H9 (cell line): Measurements from ENCODE around the gene MX2. TPM values are rescaled to one million over a fixed set of nuclear protein-coding genes. Genes with fewer than 3 reads are reported as not detected.

Experiments
- DNase-seq: peaks from one replicate; pipeline ENCODE4 v3.0.0-alpha.2; 2017
- H2AFZ ChIP-seq: one replicate; pipeline ENCODE4 v1.6.1; 2013; ENCODE audit warnings: mild to moderate bottlenecking, low read length, control low read depth, moderate library complexity
- H2AK5ac ChIP-seq: 2 replicates; pipeline ENCODE4 v1.6.1; 2013; ENCODE audit warnings: low read length, control low read depth, mixed read lengths; ENCODE audit not compliant: insufficient read length
- H2BK120ac ChIP-seq: one replicate; pipeline ENCODE4 v1.6.1; 2013; ENCODE audit warnings: low read depth, mild to moderate bottlenecking, low read length, control low read depth, inconsistent platforms; ENCODE audit not compliant: poor library complexity, severe bottlenecking
- H2BK12ac ChIP-seq: 2 replicates; pipeline ENCODE4 v1.6.1; 2013; ENCODE audit warnings: low read length, control low read depth, mixed read lengths, low read depth; ENCODE audit not compliant: insufficient read length
- H2BK15ac ChIP-seq: 2 replicates; pipeline ENCODE4 v1.6.1; 2013; ENCODE audit warnings: low read depth, low read length, control low read depth
- H2BK20ac ChIP-seq: one replicate; pipeline ENCODE4 v1.6.1; 2013; ENCODE audit warnings: low read depth, mild to moderate bottlenecking, low read length, control low read depth, inconsistent platforms; ENCODE audit not compliant: poor library complexity, severe bottlenecking
- H2BK5ac ChIP-seq: 2 replicates; pipeline ENCODE4 v1.6.1; 2013; ENCODE audit warnings: low read length, control low read depth, mixed read lengths; ENCODE audit not compliant: insufficient read length
- H3K14ac ChIP-seq: 2 replicates; pipeline ENCODE4 v1.6.1; 2013; ENCODE audit warnings: low read length, control low read depth; ENCODE audit not compliant: insufficient read depth
- H3K18ac ChIP-seq: 2 replicates; pipeline ENCODE4 v1.6.1; 2013; ENCODE audit warnings: low read depth, mild to moderate bottlenecking, mixed read lengths, low read length, control low read depth; ENCODE audit not compliant: insufficient read length
- H3K23ac ChIP-seq: 2 replicates; pipeline ENCODE4 v1.6.1; 2013; ENCODE audit warnings: low read length, control low read depth, mixed read lengths, low read depth; ENCODE audit not compliant: insufficient read length
- H3K23me2 ChIP-seq: 2 replicates; pipeline ENCODE4 v1.6.1; 2013; ENCODE audit warnings: low read depth, mild to moderate bottlenecking, mixed read lengths, low read length, control low read depth; ENCODE audit not compliant: insufficient read length, poor library complexity, severe bottlenecking
- H3K27ac ChIP-seq: 2 replicates; pipeline ENCODE4 v1.5.1; 2013; ENCODE audit warnings: low read length, control low read depth, mixed read lengths, low read depth; ENCODE audit not compliant: insufficient read length
- H3K27me3 ChIP-seq: 2 replicates; pipeline ENCODE4 v1.6.1; 2013; ENCODE audit warnings: low read length, control low read depth, inconsistent platforms; ENCODE audit not compliant: insufficient read depth
- H3K4ac ChIP-seq: 2 replicates; pipeline ENCODE4 v1.6.1; 2013; ENCODE audit warnings: low read depth, mild to moderate bottlenecking, control low read depth, inconsistent platforms, low read length, moderate library complexity
- H3K4me1 ChIP-seq: 2 replicates; pipeline ENCODE4 v1.6.1; 2013; ENCODE audit warnings: low read length, control low read depth, inconsistent platforms; ENCODE audit not compliant: insufficient read depth
- H3K4me2 ChIP-seq: 2 replicates; pipeline ENCODE4 v1.6.1; 2013; ENCODE audit warnings: low read length, control low read depth, mixed read lengths; ENCODE audit not compliant: insufficient read length, insufficient read depth
- H3K56ac ChIP-seq: 2 replicates; pipeline ENCODE4 v1.6.1; 2013; ENCODE audit warnings: low read depth, mild to moderate bottlenecking, mixed read lengths, low read length, control low read depth; ENCODE audit not compliant: insufficient read length
- H3K79me1 ChIP-seq: 2 replicates; pipeline ENCODE4 v1.6.1; 2013; ENCODE audit warnings: low read depth, mild to moderate bottlenecking, moderate library complexity, low read length, control low read depth, inconsistent platforms; ENCODE audit not compliant: insufficient read depth, poor library complexity, severe bottlenecking
- H3K79me2 ChIP-seq: 2 replicates; pipeline ENCODE4 v1.6.1; 2013; ENCODE audit warnings: low read length, control low read depth, inconsistent platforms; ENCODE audit not compliant: insufficient read depth
- H3K9ac ChIP-seq: 2 replicates; pipeline ENCODE4 v1.6.1; 2013; ENCODE audit warnings: low read length, control low read depth, mixed read lengths; ENCODE audit not compliant: insufficient read length; ENCODE audit errors: extremely low read depth
- H3K9me3 ChIP-seq: one replicate; pipeline ENCODE4 v1.6.1; 2013; ENCODE audit warnings: low read depth, low read length, inconsistent platforms; ENCODE audit not compliant: control insufficient read depth
- H3T11ph ChIP-seq: one replicate; pipeline ENCODE4 v1.6.1; 2013; ENCODE audit warnings: mild to moderate bottlenecking, low read length, control low read depth, inconsistent platforms
- H4K20me1 ChIP-seq: one replicate; pipeline ENCODE4 v1.6.1; 2013; ENCODE audit not compliant: control insufficient read depth, insufficient read length, insufficient read depth
- H4K5ac ChIP-seq: 2 replicates; pipeline ENCODE4 v1.6.1; 2013; ENCODE audit warnings: low read depth, mild to moderate bottlenecking, mixed read lengths, low read length, control low read depth; ENCODE audit not compliant: insufficient read length
- H4K8ac ChIP-seq: replicated peaks from 2 replicates; pipeline ENCODE4 v1.6.1; 2013; ENCODE audit warnings: low read length, control low read depth, mixed read lengths, low read depth; ENCODE audit not compliant: insufficient read length
- H4K91ac ChIP-seq: 2 replicates; pipeline ENCODE4 v1.6.1; 2013; ENCODE audit warnings: low read depth, mild to moderate bottlenecking, moderate library complexity, mixed read lengths, low read length, control low read depth; ENCODE audit not compliant: insufficient read length
- H3K27ac Mint-ChIP-seq, 3 experiments: 2 replicates in 2 of 3; 3 replicates in 1 of 3; pipeline ENCODE4 v1.8.0; 2020 to 2021; ENCODE audit warnings: mixed read lengths in 3 of 3, mild to moderate bottlenecking in 1 of 3, moderate library complexity in 1 of 3
- H3K27me3 Mint-ChIP-seq: 2 replicates; pipeline ENCODE4 v1.8.0; 2021; ENCODE audit warnings: low read depth, mild to moderate bottlenecking, moderate library complexity, mixed read lengths
- H3K36me3 Mint-ChIP-seq, 3 experiments: 2 replicates in 2 of 3; 3 replicates in 1 of 3; pipeline ENCODE4 v1.8.0; 2020 to 2021; ENCODE audit warnings: low read depth in 3 of 3, mixed read lengths in 3 of 3; ENCODE audit not compliant: insufficient read depth in 1 of 3
- H3K4me1 Mint-ChIP-seq, 2 experiments: 2 replicates each; pipeline ENCODE4 v1.8.0; 2020; ENCODE audit warnings: mixed read lengths in 2 of 2
- H3K4me3 Mint-ChIP-seq, 2 experiments: 2 replicates in 1 of 2; 3 replicates in 1 of 2; pipeline ENCODE4 v1.8.0; 2020 to 2021; ENCODE audit warnings: mild to moderate bottlenecking in 2 of 2, mixed read lengths in 2 of 2, moderate library complexity in 1 of 2
- H3K9me3 Mint-ChIP-seq, 2 experiments: 2 replicates in 1 of 2; 3 replicates in 1 of 2; pipeline ENCODE4 v1.8.0; 2020; ENCODE audit warnings: mild to moderate bottlenecking in 2 of 2, mixed read lengths in 2 of 2, moderate library complexity in 1 of 2
- WGBS: extraction: QIAGEN DNeasy Blood & Tissue Kit; methylation state at CpG from one replicate; pipeline ENCODE4 v1.1.7; 2013; ENCODE audit warnings: missing lambda C conversion rate, low lambda C conversion rate, mixed read lengths; ENCODE audit not compliant: insufficient read length; ENCODE audit errors: extremely low coverage; 5-methylcytosine and 5-hydroxymethylcytosine counted together
- total RNA-seq: library from RNA; stranded (reverse); gene quantifications from 2 replicates; pipeline ENCODE4 v1.2.1, GENCODE V29; 2021
- TF ChIP-seq, protein P1 (sequence below): fragments of 200-600 bp; sonication (generic); conservative IDR thresholded peaks from 3 replicates; pipeline ENCODE4 v1.8.0; 2021; ENCODE audit warnings: antibody characterized with exemption, mild to moderate bottlenecking

MX2 gene
- total RNA-seq, 1 experiment from 2014 or later = 1.8 TPM

DNA sequence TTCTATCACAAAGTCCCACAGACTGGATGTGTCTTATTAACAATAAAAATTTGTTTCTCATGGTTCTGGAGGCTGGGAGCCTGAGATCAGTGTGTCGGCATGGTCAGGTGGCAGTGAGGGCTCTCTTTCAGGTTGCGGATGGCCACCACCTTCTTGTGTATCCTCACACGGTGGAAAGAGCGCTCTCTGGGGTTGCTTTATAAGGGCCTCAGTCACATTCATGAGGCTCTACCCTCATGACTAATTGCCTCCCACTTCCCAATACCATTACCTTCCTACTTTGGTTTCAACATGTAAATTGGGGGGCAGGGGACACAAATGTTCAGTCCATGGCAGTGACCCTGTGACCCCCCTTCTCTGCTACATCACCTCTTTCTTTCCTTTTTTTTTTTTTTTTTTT is 43.5 kb downstream of the MX2 start:
- no peak overlapping the region for H4K91ac ChIP-seq
- no peak overlapping the region for H3K4me3 Mint-ChIP-seq

More for the DNA sequence above, 43.5 kb downstream of the MX2 start:
- Histone ChIP-seq H3K27me3 (no peaks in the 10 kb centered on the region), H3K23ac (no peak overlapping the region), H4K8ac (no peak overlapping the region), H4K5ac (no peak overlapping the region), H3K4me1 (no peaks in the 10 kb centered on the region), H4K20me1 (no peaks in the 10 kb centered on the region), H3K79me1 (no peaks in the 10 kb centered on the region), H2BK120ac (no peak overlapping the region), H2BK12ac (no peak overlapping the region), H2BK15ac (no peak overlapping the region), H2AK5ac (no peak overlapping the region), H3T11ph (no peak overlapping the region), H3K79me2 (no peaks in the 10 kb centered on the region), H3K27ac (no peak overlapping the region), H2BK5ac (no peak overlapping the region), H2BK20ac (no peak overlapping the region), H3K56ac (no peak overlapping the region), H3K18ac (no peak overlapping the region), H3K23me2 (no peaks in the 10 kb centered on the region), H2AFZ (no peak overlapping the region), H3K9me3 (no peaks in the 10 kb centered on the region), H3K9ac (no peak overlapping the region), H3K4me2 (no peak overlapping the region), H3K4ac (no peak overlapping the region), H3K14ac (no peak overlapping the region)
- peak; percentile 2 for DNase-seq
- no peak overlapping the region for H3K27ac Mint-ChIP-seq
- H3K36me3 Mint-ChIP-seq = peaks cover 0 to 7% (median 0%) of the 10 kb centered on the region in 3 experiments; a peak in 1 of 7 replicates
- H3K27me3 Mint-ChIP-seq = peaks cover 6% of the 10 kb centered on the region
- TF ChIP-seq, protein P1, sequence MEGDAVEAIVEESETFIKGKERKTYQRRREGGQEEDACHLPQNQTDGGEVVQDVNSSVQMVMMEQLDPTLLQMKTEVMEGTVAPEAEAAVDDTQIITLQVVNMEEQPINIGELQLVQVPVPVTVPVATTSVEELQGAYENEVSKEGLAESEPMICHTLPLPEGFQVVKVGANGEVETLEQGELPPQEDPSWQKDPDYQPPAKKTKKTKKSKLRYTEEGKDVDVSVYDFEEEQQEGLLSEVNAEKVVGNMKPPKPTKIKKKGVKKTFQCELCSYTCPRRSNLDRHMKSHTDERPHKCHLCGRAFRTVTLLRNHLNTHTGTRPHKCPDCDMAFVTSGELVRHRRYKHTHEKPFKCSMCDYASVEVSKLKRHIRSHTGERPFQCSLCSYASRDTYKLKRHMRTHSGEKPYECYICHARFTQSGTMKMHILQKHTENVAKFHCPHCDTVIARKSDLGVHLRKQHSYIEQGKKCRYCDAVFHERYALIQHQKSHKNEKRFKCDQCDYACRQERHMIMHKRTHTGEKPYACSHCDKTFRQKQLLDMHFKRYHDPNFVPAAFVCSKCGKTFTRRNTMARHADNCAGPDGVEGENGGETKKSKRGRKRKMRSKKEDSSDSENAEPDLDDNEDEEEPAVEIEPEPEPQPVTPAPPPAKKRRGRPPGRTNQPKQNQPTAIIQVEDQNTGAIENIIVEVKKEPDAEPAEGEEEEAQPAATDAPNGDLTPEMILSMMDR = no peak
- H3K4me1 Mint-ChIP-seq = no peaks in the 10 kb centered on the region; a peak in 2 of 4 replicates
- H3K9me3 Mint-ChIP-seq = no peaks in the 10 kb centered on the region; a peak in 1 of 5 replicates
- WGBS = no CpG with 5 or more reads among the region's 4 CpGs
